GM19351 (cell line): ENCODE data around the gene CDH20.
A peak's percentile ranks its signal among the peaks of the same experiment; 100 is the strongest.

Experiments used
- ATAC-seq: cut with Tn5 transposase; IDR thresholded peaks from one replicate; pipeline ENCODE4 v1.9.1; 2021; ENCODE audit warnings: mild to moderate bottlenecking, moderate library complexity; ENCODE audit not compliant: unreplicated experiment

Gene CDH20

GRCh38 chr18:61570070-61570469 lies 236.8 kb downstream of the CDH20 start:
- ATAC-seq: no peak

DNA sequence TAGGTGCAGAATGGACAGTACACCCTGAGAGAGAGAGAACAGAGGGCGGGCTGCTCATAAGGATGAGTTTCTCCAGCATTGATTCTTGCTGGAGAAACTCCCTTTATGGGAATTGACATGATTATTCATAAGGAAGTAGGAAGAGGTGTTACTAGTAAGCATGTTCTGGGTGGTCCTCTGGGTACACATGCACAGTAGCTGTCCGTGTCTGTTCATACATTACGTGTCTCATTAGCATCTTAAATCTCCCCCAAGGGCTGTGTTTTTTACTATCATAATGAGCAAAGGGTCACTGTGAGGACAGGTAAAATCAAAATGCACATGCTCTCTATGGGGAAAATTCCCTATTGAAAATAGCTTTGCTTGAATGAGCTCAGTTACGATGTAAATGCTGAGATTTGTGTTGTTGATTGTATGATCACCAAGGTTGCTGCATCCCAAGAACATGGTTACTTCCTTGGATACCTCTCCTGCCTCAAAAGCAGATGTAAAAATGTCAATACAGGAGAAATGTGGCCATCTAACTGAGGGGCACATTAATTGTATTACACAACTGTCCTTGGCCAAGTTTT lies 238.9 kb downstream of the CDH20 start:
- ATAC-seq: no peak

- ATAC-seq: no peak
Measured at GRCh38 chr18:61572871-61573270, 239.6 kb downstream of the CDH20 start.

DNA sequence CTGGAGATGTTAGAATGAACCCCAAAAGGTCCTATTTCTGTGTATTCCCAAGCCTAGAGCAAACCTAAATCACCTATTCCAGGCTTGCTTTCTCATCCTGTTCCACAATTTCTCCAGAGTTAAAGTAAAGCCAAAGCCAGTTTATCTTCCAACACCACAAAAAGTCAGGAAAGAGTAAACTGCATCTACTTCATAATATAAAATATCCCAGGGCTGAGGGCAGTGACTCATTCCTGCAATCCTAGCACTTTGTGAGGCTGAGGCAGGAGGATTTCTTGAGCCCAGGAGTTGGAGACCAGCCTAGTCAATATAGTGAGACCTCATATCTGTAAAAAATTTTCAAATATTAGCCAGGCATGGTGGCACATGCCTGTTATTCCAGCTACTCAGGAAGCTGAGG lies 241.4 kb downstream of the CDH20 start:
- ATAC-seq: no peak

DNA sequence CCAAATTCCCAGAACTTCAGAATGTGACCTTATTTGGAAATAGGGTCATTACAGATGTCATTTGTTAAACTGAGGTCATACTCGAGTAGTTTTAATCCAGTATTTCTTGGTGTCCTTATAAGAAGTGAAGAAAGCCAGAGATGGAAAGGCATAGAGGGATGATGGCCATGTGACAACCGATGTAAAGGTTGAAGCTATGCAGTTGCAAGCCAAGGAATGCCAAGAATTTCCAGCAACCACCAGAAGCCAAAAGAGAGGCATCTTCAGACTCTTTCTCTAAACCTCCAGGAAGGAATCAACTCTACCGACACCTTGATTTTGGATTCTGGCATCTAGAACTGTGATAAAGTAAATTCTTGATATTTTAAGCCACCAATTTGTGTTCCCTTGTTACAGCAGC lies 242.2 kb downstream of the CDH20 start:
- ATAC-seq: no peak

- no peak for ATAC-seq
Measured at GRCh38 chr18:61578846-61579245, 245.6 kb downstream of the CDH20 start.

DNA sequence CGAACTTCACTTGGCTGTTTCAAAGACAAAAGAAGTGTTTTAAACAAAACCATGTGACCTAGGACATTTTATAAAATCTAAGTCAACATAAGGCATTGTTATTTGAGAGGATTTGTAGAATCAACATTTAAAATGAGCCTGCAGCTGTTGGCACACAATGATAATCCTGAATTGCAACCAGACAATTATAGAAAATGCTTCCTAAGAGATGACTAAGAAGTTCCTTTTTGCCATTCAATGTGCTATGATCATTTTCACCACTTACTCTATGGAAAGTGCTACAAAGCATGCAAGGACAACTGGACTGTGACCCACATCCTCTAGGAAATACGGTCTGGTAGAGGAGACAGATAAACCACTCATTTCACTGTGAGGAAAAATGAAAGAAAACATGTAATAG lies 246.4 kb downstream of the CDH20 start:
- no peak for ATAC-seq

DNA sequence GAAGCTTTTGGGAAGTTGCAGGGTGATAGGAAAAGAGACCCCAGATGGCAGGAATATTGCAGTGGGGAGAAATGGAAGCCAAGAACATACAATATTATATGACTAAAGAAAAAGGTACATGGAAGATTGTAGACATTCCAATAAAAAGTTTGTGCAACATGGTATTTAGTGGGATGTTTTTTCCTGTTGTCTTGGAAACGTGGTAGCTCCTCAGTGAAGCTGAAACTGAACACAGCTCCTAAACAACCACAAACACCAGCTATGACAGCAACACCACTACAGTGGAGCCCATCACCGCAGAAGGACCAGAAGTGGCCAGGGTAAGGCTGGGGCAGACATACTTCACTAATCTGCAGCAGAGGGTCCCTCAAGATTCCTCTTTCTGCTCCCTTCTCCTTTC lies 246.8 kb downstream of the CDH20 start:
- ATAC-seq: no peak

GRCh38 chr18:61581578-61582201 lies 248.5 kb downstream of the CDH20 start:
- ATAC-seq: peak; percentile 98

GRCh38 chr18:61582202-61582710 lies 249.0 kb downstream of the CDH20 start:
- ATAC-seq: no peak

DNA sequence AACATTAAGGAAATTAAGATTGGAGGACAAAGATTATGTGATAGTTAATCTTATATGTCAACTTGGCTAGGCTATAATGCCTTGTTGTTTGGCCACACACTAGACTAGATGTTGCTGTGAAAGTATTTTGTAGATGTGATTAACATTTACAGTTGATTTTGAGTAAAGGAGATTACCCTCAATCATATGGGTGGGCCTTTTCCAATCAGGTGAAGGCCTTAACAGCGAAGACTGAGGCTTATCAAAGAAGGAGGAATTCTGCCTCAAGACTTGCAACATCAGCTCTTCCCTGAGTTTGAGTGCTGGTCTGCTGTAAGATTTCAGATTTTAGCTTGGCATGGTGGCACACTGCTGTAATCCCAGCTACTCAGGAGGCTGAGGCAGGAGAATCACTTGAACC lies 250.3 kb downstream of the CDH20 start:
- ATAC-seq: no peak

DNA sequence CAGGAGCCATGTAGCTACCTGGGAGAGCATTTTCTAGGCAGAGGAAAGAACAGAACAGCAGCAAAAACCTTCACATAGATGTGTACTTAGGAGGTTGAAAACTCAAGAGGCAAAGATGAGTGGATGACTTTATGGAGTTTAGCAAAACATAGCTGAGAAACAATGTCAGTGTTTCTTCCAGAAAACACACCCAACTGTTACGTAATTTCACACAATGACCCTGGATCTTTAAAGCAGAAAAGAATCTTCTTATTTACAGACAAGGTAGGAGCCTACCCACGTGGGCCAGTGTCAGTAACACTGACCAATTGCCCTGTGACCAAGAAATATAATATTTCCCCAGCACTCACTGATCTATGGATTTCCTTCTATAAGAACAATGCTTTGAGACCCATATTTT lies 254.6 kb downstream of the CDH20 start:
- ATAC-seq: no peak

- no peak for ATAC-seq
Measured at GRCh38 chr18:61589053-61589723, 256.0 kb downstream of the CDH20 start.

GRCh38 chr18:61589724-61590065 lies 256.5 kb downstream of the CDH20 start:
- no peak for ATAC-seq

- ATAC-seq: no peak
Measured at GRCh38 chr18:61591253-61591652, 258.0 kb downstream of the CDH20 start.

DNA sequence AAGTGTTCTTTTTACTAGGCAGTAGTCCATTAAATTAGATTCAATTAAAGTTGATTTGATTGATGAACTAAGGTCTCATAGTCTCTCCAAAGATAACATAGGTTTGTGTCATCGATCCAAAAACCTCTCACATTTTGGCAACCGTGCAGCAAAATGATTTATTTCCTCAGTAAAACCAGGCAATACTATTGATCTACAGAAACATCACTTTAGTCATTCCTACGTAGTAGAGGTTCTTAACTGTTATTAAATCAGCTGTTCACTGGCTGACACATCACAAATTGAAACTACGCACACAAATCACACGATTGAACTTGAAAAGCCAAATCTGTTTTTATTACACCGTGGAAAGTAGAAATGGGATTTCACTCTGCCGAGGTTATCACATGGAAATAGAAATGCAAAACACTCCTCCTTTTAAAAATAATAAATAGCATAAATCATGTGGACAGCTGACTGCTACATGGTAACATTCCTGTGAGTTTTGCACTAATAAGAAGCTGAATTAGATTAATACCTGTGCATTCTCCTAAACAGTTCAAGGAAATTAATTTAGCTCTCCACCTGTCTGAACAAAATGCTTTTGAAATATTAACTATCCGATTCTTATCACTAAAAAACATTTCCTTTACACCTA lies 262.5 kb downstream of the CDH20 start:
- ATAC-seq: no peak

DNA sequence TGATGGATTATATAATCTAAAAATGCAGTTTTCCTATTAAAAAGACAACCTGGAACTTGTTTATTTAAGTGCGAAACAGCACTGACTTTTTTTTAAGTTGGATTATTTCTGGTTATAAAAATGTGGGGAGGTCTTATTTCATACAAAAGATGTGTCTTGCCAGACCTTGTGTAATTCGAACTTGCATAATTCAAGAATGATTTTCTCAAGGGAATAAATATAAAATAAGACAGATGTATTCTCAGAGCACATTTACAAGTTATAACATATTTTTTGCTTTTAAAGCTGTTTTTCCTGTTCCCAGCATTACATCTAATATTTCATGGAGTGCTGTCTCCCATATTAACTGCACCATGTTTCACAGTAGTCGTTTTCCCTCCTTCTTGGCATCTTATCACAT lies 263.1 kb downstream of the CDH20 start:
- ATAC-seq: no peak

GRCh38 chr18:61597316-61597715 lies 264.1 kb downstream of the CDH20 start:
- ATAC-seq: no peak

DNA sequence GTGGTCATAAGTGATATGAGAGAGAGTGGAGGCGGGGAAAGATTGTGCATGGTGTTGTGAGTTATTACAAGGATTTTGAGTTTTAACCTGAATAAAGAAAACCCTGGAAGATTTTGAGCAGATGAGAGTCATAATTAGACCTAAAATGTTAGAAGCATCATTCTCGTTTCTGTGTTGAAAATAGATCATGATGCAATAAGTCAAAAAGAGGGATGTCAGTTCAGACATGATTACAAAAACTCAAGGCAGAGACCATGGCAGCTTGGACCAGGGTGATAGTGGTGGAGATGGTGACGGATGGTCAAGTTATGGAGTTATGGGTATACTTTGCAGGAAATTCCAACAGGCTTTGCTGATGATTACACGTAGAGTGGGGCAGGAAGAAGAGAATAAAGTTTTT lies 267.2 kb downstream of the CDH20 start:
- ATAC-seq: no peak

DNA sequence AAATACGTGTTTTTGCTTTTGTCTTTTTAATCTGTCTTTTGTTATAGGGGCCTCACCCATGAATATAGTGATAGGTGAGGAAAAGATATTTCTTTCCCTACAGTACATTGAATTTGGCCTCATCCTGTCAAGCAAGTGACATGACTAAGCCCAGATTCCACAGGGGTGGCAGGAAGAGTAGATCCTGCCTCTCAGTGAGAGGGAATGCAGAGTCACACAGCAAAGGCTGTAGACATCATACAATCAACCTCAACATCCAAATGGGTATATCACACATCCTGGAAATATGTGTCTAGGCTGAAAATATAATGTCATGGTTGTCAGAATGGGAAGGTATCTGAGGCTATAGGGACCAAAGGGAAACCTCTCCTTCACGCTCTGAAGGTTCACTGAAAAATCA lies 269.6 kb downstream of the CDH20 start:
- no peak for ATAC-seq
